GM18909 (cell line): ENCODE measurements around the gene CCDC142.

Source experiments
- ATAC-seq: cut with Tn5 transposase; IDR thresholded peaks from one replicate; pipeline ENCODE4 v1.9.1; 2021; ENCODE audit warnings: mild to moderate bottlenecking; ENCODE audit not compliant: unreplicated experiment, poor library complexity

The CCDC142 gene, protein sequence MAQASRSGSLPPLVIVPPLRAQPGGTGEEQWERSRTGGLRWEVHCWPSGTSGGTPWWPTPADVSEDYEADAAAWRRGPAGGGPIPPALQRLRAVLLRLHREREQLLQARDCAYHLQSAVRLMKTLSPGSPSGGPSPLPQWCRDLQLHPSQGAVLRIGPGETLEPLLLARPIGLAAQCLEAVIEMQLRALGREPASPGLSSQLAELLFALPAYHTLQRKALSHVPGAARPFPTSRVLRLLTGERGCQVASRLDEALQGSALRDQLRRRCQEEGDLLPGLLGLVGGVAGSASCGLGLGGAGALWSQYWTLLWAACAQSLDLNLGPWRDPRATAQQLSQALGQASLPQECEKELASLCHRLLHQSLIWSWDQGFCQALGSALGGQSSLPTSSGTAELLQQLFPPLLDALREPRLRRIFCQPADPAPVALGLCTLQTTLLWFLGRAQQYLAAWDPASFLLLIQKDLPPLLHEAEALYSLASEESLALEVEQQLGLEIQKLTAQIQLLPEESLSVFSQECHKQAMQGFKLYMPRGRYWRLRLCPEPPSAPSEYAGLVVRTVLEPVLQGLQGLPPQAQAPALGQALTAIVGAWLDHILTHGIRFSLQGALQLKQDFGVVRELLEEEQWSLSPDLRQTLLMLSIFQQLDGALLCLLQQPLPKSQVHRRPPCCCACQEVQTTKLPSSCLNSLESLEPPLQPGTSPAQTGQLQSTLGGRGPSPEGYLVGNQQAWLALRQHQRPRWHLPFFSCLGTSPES

DNA sequence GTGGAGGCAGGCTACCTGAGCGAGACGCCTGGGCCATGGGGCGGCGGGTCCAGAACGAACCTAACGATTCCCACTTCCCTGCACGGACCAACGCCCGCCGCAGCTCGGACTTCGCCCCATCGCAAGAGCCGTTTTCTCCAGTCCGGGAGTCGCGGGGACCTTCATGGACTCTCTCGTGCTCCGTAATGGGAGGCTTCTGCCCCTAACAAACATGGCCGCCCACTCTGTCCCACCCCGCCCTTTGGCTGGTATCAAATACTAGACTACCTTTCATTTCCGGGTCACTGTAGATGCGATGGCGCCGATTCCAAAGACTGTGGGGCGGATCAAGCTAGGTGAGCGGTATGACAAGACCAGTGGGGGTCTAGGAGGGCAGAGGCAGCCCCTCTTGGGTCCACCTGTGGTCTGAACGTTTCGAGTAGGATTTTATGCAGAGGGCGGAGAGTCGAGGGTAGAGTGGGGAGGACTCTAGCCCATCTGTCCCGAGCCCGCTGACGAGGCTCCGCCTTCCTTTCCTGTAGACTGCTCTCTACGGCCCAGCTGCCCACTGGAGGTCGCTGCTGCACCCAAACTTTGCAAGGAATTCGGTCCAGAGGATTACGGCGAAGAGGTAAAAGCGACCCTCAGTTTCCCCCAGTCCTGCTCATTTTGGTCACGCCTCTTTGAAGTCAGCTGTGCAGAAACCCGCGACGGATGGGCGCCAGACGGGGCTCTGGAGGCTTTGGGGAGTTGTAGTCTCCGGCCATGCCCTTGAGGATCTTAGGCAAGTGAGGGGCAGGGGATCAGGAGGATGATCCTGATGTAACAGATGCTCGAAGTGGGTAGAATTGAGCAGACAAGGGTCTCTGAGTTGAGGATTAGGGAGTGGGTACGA, at the start of gene CCDC142, which contains the start of gene TTC31:
CCDC142 (minus strand) TSS at position 198 of the 874 bp plus-strand sequence; CDS start at position 37, 161 bp downstream.
TTC31 (plus strand) TSS at position 281 of the 874 bp plus-strand sequence; CDS start at position 296, 15 bp downstream.
- ATAC-seq = peak; percentile 92

DNA sequence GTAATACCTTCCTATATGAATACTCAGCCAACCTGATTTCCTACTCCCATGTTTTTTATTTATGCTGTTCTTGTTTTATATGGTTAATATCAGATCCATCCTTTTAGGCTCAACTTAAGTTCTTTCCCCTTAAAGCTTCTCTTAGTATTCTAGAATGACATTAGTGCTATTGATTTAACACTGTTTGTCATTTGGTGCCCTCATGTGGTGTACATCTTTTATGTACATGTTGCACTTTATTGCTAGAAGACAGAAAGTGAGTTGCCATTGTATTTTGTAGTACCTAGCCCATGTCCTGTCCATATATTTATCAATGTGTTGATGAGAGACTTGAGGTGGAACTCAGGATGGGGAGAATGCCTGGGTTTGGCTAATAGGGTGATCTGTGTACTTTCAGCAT, 49.4 kb upstream of the CCDC142 start:
- ATAC-seq = no peak

DNA sequence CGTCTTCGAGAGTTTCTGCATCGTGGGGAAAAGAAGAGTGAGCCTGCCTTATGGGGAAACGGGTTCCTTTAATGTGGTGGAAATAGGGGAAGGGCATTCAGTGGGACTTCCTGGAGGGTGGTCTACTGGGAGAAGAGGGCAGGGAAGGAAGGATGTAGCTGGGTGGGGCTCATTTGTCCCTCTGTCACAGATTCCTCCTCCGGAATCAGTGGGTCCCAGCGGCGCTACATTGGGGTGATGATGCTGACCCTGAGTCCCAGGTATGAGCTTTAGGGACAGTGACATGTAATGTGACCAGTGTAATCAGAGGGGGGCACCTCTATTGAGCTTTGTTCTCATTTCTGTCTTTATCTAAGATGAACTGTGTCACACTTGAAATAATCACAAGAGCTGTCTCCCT, 48.9 kb upstream of the CCDC142 start:
- no peak for ATAC-seq

DNA sequence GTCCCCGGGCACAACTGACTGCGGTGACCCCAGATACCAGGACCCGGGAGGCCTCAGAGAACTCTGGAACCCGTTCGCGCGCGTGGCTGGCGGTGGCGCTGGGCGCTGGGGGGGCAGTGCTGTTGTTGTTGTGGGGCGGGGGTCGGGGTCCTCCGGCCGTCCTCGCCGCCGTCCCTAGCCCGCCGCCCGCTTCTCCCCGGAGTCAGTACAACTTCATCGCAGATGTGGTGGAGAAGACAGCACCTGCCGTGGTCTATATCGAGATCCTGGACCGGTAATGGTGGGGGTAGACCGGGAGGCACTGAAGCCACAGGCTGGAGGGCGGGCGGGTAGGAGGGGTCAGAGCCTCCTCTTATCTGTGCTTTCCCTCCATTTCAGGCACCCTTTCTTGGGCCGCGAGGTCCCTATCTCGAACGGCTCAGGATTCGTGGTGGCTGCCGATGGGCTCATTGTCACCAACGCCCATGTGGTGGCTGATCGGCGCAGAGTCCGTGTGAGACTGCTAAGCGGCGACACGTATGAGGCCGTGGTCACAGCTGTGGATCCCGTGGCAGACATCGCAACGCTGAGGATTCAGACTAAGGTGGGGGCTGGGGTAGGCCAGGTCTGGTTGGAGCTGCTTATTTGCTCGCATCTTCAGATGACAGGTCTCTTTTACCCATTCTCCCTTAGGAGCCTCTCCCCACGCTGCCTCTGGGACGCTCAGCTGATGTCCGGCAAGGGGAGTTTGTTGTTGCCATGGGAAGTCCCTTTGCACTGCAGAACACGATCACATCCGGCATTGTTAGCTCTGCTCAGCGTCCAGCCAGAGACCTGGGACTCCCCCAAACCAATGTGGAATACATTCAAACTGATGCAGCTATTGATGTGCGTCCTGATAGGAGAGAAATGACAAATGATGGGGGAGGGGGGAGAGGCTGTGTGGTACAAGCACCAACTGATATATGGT, 47.7 kb upstream of the CCDC142 start:
- ATAC-seq = peak; percentile 29

DNA sequence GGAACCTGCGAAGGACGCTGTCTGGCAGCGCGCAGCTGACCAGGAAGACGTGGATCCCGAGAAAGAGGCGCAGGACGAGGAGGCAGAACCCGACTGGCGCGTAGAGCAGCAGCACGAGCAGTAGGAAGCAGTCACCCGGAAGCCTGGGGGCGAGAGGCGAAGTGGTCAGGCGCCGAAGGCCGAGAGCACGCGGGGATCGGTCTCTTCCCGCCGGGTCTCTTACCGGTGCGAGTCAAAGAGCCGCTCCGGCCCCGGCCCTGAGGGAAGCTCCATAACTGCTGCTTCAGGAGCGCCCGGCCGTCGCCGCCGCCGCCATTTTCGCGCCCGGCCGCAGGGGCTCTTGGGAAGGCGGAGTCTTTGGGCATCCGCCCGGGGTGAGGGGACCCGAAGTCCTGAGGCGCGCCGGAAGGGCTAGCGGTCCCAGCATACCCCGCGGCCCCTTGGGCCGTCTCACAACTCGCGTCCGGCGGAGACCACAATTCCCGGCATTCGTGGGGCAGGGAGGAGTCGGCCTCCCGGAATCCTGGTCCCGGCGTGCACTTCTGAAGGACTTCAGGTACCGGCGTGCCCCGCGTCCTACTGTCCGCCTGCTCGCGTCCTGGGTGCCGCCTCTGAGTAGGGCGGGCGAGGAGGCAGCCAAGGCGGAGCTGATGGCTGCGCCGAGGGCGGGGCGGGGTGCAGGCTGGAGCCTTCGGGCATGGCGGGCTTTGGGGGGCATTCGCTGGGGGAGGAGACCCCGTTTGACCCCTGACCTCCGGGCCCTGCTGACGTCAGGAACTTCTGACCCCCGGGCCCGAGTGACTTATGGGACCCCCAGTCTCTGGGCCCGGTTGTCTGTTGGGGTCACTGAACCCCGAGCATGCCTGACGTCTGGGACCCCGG, 46.8 kb upstream of the CCDC142 start, which contains the start of the genes AUP1 and HTRA2:
AUP1 (minus strand) TSS at position 350 of the 882 bp plus-strand sequence; CDS start at position 273, 77 bp downstream.
HTRA2 (plus strand) TSS at position 577 of the 882 bp plus-strand sequence; CDS start at position 651, 74 bp downstream.
- peak; percentile 85 for ATAC-seq

DNA sequence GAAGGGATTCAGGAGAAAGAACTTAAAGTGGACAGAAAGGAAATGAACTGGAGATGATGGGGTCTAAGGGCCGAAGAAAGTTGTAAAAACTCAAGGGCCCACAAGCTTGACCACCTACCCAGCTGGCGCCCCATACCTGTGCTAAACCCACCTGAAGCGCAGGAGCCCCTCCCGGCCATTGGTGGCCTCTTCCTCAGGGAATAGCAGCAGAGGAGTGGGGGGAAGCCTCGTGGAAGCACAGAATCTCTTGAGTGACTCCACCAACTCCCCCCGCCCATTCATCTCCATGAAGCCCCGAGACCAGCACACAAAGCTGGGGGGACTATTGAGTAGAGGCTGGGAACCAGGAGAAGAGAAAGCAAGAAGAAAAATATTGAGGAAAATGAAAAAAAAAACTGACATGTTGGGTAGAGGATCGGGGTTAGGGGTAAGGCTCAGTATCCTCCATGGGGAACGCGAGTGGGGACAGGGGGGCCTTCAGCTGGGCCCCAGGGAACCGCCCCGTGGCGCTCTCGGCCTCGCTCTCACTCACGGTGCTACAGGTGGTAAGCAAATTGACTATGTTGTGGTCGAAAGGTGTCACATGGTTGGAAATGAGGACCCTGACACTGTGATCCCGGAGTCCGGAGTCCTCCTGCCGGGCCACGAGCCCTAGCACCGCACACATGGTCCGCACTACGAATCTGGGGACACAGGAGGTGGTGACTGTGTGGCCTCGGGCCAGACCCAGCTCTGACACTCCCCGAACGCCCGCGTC, 46.0 kb upstream of the CCDC142 start:
- peak; percentile 9 for ATAC-seq

DNA sequence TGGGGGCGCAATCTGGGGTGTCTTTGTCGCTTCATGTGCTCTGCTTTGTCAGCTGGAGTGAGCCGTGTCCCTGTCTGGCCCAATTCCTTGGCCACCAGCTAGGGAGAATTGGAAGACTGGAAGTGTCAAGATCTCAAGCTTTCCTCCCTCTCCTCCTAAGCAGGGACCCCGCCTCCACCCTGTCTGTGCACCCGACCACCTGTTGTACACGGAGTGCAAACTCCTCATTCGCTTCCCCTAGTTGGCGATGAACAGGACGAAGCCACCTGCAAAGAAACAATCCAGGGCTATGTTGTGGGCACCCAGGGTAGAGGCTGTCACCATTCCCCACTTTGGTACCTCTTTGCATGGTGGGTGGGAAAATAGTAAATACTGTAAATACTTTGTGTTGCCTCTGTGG, 44.9 kb upstream of the CCDC142 start:
- no peak for ATAC-seq

DNA sequence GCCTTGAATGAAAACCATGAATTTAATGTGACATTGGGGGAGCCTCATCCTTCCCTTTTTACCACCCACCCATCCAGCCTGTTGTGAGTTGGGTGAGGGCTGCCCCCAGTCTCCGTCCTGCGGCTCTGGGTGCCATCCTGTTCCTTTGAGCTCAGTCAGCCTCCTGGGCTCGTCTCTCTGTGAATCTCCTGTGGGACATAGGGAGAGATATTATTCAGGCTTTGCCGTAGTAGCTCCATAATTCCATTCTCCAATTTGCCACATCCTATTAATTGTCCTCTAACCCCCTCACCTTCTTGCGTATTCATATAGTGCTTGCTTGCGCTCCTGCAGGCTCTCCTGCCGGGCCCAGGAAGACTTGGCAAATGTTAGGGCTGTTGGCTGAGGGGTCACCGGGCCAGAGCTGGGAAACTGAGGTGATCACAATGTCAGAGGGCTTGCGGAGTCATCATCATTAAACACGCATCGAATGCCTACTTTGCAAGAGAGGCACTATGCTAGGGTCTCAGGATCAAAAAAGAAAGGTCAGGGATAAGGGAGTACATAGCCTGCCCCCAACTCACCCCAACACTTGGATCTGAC, 43.9 kb upstream of the CCDC142 start:
- ATAC-seq = no peak

DNA sequence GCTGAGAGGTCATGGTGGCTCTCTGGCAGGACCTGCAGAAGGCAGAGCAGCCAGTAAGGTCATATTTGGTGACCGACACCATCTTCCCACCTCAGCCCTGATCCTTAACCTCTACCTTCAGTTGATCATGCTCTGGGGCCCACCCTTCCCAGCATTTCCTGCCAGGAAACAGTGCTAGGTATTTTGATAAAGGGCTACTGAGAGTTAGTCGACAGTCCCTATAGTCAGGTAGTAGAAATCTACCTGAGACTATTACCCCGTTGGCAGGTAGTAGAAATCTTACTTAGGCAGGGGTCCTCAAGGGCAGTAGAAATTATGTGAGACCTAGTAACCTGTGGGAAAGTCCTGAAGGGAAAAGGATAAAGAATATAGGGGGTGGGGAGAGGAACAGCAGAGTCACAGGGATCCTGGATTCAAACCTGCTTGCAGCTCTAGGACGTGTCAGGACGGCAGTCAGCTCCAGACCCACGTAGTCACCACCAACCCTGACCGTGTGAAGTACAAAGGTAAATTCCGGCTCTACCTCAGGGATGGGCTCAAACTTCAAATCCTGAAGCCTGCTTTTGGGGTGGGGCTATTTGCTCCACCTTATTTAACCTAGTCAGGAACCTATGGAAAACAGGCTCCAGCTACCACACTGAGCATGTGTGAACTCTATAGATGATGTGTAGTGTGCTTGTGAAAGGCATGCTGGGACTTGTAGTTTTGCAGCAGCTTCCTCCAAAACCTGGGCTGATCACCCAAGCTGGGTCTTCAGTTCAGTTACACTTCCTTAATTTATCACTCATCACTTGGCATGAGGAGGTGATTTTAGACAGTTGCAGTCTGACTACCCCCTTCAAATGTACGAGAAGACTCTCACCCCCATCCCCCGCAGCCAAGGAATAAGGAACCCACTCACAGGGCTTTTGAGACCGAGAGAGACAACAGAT, 43.2 kb upstream of the CCDC142 start, which contains the start of gene DQX1:
DQX1 (minus strand) TSS at position 515 of the 932 bp plus-strand sequence; CDS start at position 13, 502 bp downstream.
- ATAC-seq = no peak

DNA sequence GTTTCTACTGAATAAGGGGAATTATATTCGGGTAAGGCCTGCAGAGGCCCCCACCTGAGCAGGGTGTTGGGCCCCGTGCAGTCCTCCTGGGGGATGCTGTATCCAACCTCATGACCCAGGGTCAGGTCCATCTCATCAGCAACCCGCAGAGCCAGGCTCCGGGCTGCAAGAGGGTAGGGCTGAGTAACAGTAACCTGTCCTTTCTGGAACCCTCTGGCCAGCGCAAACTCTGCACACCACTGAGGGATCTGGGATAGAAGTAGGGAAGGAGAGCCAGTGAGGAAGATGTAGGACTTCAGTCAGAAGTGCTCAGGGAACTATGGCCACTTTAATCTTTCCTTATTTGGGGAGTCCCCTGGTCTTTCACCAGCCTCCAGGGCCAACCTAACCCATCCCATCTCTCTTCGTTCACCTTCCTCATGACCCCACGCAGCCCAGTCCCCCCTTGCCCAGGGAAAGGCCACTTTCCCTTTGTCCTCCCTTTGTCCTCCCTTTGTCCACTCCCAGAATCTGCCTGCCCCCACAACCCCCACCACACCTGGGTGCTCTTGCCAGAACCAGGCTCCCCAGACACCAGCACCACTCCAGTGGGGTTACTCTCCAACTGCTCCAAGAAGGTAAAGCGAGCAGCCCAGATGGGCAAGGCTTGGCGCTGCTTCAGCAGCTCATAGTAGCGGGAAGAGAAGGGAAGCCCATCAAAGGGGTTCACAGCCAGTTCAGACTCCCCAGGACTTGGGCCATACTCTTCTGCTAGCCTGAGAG, 42.3 kb upstream of the CCDC142 start:
- no peak for ATAC-seq

DNA sequence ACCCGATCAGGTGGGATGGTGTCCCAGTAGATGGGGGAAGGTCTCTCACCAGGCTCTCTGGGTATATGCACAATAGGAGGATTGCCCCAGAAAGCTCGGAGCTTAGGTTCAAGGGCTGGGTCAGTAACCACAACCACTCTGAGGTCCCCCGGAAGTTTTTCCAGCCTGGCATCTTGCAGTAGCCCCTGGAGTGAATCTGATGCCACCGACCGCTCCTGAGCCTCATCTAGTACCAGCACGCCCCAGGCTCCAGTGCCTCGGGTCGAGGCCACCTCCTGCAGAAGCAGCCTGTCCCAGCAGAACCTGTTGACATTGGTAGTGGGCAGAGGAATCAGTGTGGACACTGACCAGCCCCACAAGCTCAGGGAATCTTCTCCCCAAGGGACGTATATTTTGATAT, 41.2 kb upstream of the CCDC142 start:
- no peak for ATAC-seq

DNA sequence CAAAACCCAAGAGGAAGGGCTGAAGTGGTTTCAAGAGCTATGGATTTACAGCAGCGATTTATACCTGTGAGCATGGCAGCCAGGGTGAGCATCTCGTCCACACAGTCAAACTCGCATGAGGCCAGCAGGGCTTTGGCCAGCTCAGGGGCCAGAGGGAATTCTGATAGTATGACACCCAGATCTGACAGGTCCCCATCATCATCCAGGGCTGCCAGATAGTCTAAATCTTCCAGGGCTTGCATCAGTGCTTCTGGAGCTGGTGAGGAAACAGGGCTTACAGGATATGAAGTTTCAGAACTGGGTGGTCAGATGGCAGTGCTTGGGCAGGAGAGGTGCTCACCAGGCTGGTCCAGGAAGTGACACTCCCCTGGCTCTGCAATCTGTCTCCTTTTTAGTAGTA, 39.7 kb upstream of the CCDC142 start:
- ATAC-seq = no peak

DNA sequence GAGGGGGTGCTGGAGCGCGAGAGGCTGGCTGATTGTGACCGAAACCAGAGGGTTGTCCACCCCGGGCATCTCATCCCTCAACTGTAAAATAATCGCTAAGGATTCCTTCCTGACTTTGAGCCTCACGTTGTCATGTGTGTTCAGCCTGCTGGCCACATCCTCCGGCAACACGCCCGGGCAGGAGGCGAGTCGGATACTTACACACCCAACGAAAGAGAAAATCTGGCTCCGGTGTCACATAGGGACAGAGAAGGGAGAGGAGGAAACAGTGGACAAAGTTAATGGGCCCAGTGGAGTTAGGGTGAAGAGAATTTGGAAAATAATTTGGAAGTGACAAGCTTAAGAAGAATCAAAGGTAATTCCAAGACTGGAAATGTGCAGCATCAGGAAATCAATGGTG, 33.9 kb upstream of the CCDC142 start:
- no peak for ATAC-seq

DNA sequence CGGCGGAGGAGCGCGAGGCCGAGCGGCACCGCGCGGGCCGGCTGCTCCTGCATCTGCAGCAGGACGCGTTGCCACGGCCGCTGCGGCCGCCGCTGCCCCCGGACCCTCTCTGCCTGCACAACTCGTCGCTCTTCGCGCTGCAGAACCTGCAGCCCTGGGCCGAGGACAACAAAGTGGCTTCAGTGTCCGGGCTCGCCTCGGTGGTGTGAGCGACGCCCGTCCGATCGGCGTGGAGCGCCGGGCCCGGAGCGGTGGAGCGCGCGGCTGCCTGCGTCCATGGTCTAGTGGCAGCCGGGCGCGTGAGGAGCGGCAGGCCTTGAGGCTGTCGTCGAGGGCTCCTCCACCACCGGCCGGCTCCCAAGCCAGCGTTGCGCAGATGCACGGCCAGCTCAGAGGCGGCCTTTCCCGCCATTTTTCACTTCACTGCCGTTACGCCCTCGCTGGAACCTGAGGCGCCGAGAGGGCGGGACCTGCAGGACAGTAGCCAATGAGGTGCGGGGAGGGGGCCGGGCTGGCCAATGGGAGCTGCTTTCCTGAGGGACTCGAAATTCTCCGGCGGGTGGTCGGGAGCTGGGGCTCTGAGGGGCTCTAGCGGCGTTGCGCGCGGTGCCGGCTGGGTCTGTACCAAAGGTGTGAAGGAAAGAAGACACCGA, 33.3 kb upstream of the CCDC142 start:
- ATAC-seq = peak; percentile 78
